HCT116 (cell line): Measurements from ENCODE around the gene CNOT2. TPM values are rescaled to one million over a fixed set of nuclear protein-coding genes. Genes with fewer than 3 reads are reported as not detected.

Source experiments
- ATAC-seq: fragments of 200-7000 bp; cut with Tn5 transposase; 2 replicates; pipeline ENCODE4 v1.9.1; 2020; ENCODE audit warnings: mild to moderate bottlenecking, moderate library complexity
- BruUV-seq: library from RNA; stranded (reverse); fragments of 400-500 nt; replicated peaks from 2 replicates; lab custom pipeline; 2021; lab: Mats Ljungman, UMichigan
- CTCF ChIA-PET: fragments of 300-600 bp; sonication (Branson Sonifier 250); formaldehyde crosslinking; loops from one replicate; lab custom pipeline; 2021; ENCODE audit warnings: antibody characterized with exemption; lab: Charles Lee
- POLR2A ChIA-PET: fragments of 300-600, 350-600 bp; sonication (Branson Sonifier 250); formaldehyde crosslinking; loops from one replicate; lab custom pipeline; 2021; ENCODE audit warnings: antibody characterized with exemption; lab: Charles Lee
- RAD21 ChIA-PET, 2 experiments: fragments of 300-600 bp; sonication (Branson Sonifier 250); formaldehyde crosslinking; loops; one replicate each; lab custom pipeline; 2023; ENCODE audit warnings: low total read pairs in 2 of 2; ENCODE audit not compliant: uncharacterized antibody in 2 of 2, unreplicated experiment in 2 of 2, low non-redundant PET in 1 of 2; lab: Charles Lee
- DNase-seq: peaks from one replicate; pipeline ENCODE4 v3.0.0-alpha.2; 2010; ENCODE audit warnings: low read depth, low spot score
- H2AFZ ChIP-seq: fragments of 200-600 bp; shearing (Covaris generic), sonication (generic); 2 replicates; pipeline ENCODE4 v1.6.1; 2017; ENCODE audit warnings: low read depth, mixed run types, mixed read lengths, antibody characterized with exemption, low read length; ENCODE audit not compliant: poor library complexity, severe bottlenecking
- H3K27ac ChIP-seq: 2 replicates; pipeline ENCODE4 v1.5.1; 2012; ENCODE audit warnings: low read depth, low read length
- H3K27me3 ChIP-seq: fragments of 200-600 bp; sonication (generic); 2 replicates; pipeline ENCODE4 v1.6.1; 2016; ENCODE audit warnings: mixed run types, low read length, mixed read lengths; ENCODE audit not compliant: insufficient read depth
- H3K36me3 ChIP-seq, 2 experiments: fragments of 200-500 bp in 1 of 2; fragments of 200-600 bp in 1 of 2; sonication (Bioruptor generic) in 1 of 2; sonication (generic) in 1 of 2; 2 replicates each; pipeline versions ENCODE4 v1.5.1 to v1.6.1; 2014 to 2016; ENCODE audit warnings: low read length in 2 of 2, inconsistent platforms in 1 of 2, mixed read lengths in 1 of 2, mixed run types in 1 of 2; ENCODE audit not compliant: insufficient read depth in 2 of 2, control insufficient read depth in 1 of 2
- H3K4me1 ChIP-seq, 2 experiments: fragments of 200-600 bp in 1 of 2; sonication (generic) in 1 of 2; 2 replicates each; pipeline versions ENCODE4 v1.5.1 to v1.6.1; 2012 to 2017; ENCODE audit warnings: low read length in 2 of 2, inconsistent platforms in 1 of 2, mild to moderate bottlenecking in 1 of 2, mixed read lengths in 1 of 2, mixed run types in 1 of 2, moderate library complexity in 1 of 2; ENCODE audit not compliant: insufficient read depth in 2 of 2, control insufficient read depth in 1 of 2
- H3K4me2 ChIP-seq: fragments of 200-600 bp; sonication (generic); 2 replicates; pipeline ENCODE4 v1.6.1; 2017; ENCODE audit warnings: mixed run types, low read length, mixed read lengths
- H3K4me3 ChIP-seq, 2 experiments: fragments of 200-600 bp in 1 of 2; sonication (generic) in 1 of 2; replicated peaks in 1 of 2; 2 replicates each; pipeline ENCODE4 v1.5.1; 2011 to 2016; ENCODE audit warnings: low read length in 2 of 2, control low read depth in 1 of 2, low read depth in 1 of 2, mild to moderate bottlenecking in 1 of 2, mixed read lengths in 1 of 2, mixed run types in 1 of 2
- H3K79me2 ChIP-seq: fragments of 200-600 bp; sonication (generic); 2 replicates; pipeline ENCODE4 v1.6.1; 2017; ENCODE audit warnings: mild to moderate bottlenecking, mixed run types, low read length, moderate library complexity, mixed read lengths; ENCODE audit not compliant: insufficient read depth
- H3K9ac ChIP-seq: fragments of 200-600 bp; sonication (generic); 2 replicates; pipeline ENCODE4 v1.6.1; 2016; ENCODE audit warnings: low read length, mixed read lengths
- H3K9me2 ChIP-seq: fragments of 200-600 bp; sonication (generic), shearing (Covaris generic); 2 replicates; pipeline ENCODE4 v1.6.1; 2017; ENCODE audit warnings: mixed run types, mild to moderate bottlenecking, moderate library complexity; ENCODE audit not compliant: insufficient read depth
- H3K9me3 ChIP-seq, 2 experiments: fragments of 200-500 bp in 1 of 2; fragments of 200-600 bp in 1 of 2; sonication (Bioruptor generic) in 1 of 2; sonication (generic) in 1 of 2; 2 replicates each; pipeline ENCODE4 v1.6.1; 2014 to 2017; ENCODE audit warnings: low read length in 2 of 2, mixed read lengths in 2 of 2, inconsistent platforms in 1 of 2, low read depth in 1 of 2, mild to moderate bottlenecking in 1 of 2, mixed run types in 1 of 2, moderate library complexity in 1 of 2; ENCODE audit not compliant: control insufficient read depth in 1 of 2, insufficient read depth in 1 of 2
- H4K20me1 ChIP-seq: fragments of 200-600 bp; sonication (generic), shearing (Covaris generic); 2 replicates; pipeline ENCODE4 v1.6.1; 2017; ENCODE audit warnings: mixed run types, mild to moderate bottlenecking, moderate library complexity; ENCODE audit not compliant: insufficient read depth
- ATF3 ChIP-seq: IDR thresholded peaks from 2 replicates; pipeline ENCODE4 v1.6.1; 2012
- CEBPB ChIP-seq: IDR thresholded peaks from 2 replicates; pipeline ENCODE4 v1.6.1; 2012; ENCODE audit warnings: low read depth
- EGR1 ChIP-seq: IDR thresholded peaks from 2 replicates; pipeline ENCODE4 v1.6.1; 2012; ENCODE audit warnings: low read depth
- ELF1 ChIP-seq: IDR thresholded peaks from 2 replicates; pipeline ENCODE4 v1.6.1; 2012; ENCODE audit warnings: low read depth, borderline replicate concordance
- FOSL1 ChIP-seq: IDR thresholded peaks from 2 replicates; pipeline ENCODE4 v1.6.1; 2012; ENCODE audit warnings: low read depth
- JUND ChIP-seq: IDR thresholded peaks from 2 replicates; pipeline ENCODE4 v1.6.1; 2012
- MAX ChIP-seq: IDR thresholded peaks from 2 replicates; pipeline ENCODE4 v1.6.1; 2012
- POLR2A ChIP-seq: IDR thresholded peaks from 2 replicates; pipeline ENCODE4 v1.7.0; 2011; ENCODE audit warnings: borderline replicate concordance; ENCODE audit not compliant: insufficient read depth, insufficient read length; ENCODE audit errors: extremely low read depth
- REST ChIP-seq: IDR thresholded peaks from 2 replicates; pipeline ENCODE4 v1.6.1; 2012; ENCODE audit warnings: low read depth
- SP1 ChIP-seq: IDR thresholded peaks from 2 replicates; pipeline ENCODE4 v1.6.1; 2012; ENCODE audit warnings: low read depth
- YY1 ChIP-seq: IDR thresholded peaks from 2 replicates; pipeline ENCODE4 v1.6.1; 2011; ENCODE audit warnings: low read length, low read depth, moderate library complexity, mild to moderate bottlenecking; ENCODE audit not compliant: insufficient replicate concordance; ENCODE audit errors: extremely low read depth
- ZNF274 ChIP-seq: fragments of 200-500 bp; sonication (Bioruptor generic); IDR thresholded peaks from 2 replicates; pipeline ENCODE4 v1.6.1; 2014; ENCODE audit warnings: mild to moderate bottlenecking, low read depth, low read length, inconsistent platforms
- intact Hi-C: fragments of 100-400 bp; cut with micrococcal nuclease; formaldehyde crosslinking; loops from 2 replicates; pipeline ENCODE4 v1.10.0; 2022
- total RNA-seq: library from RNA; stranded (reverse); gene quantifications from one replicate; pipeline ENCODE4 v1.2.1, GENCODE V29; 2021; ENCODE audit not compliant: unreplicated experiment
- TF ChIP-seq, protein P1 (sequence below): IDR thresholded peaks from 2 replicates; pipeline ENCODE4 v1.6.1; 2011; ENCODE audit warnings: mild to moderate bottlenecking, low read length, moderate library complexity; ENCODE audit not compliant: insufficient replicate concordance; ENCODE audit errors: extremely low read depth

CNOT2 gene
- total RNA-seq, 1 experiment from 2014 or later = 58.7 TPM

DNA sequence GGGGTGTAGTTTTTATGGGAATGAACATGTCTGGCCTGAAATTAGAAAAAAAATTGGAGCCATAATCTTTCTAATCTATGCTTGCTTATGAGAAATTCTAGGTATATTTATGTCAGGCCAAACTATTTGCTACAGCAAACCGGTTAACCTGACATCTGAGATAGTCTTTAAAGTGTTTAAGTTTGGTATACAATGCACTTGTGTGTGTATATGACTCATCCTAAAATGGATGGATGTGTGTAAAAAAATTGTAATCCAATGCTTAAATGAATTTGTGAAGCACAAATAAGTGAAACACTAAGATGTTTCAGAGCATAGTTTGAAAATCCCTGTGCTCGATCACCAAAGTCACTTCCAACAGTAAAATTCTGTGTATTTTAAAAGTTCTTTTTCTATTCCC is 6.7 kb downstream of the CNOT2 start:
- BruUV-seq = no TSS peak
- Histone ChIP-seq H4K20me1 (peaks cover 32% of the 10 kb centered on the region), H3K4me2 (no peak overlapping the region), H2AFZ (no peak overlapping the region), H3K27me3 (no peaks in the 10 kb centered on the region), H3K4me1 (peaks cover under 1 to 3% of the 10 kb centered on the region in 2 experiments; a peak in 3 of 4 replicates), H3K36me3 (no peaks in the 10 kb centered on the region), H3K79me2 (peaks cover 98% of the 10 kb centered on the region), H3K9ac (no peak overlapping the region), H3K4me3 (no peak overlapping the region), H3K9me2 (no peaks in the 10 kb centered on the region), H3K27ac (no peak overlapping the region), H3K9me3 (no peaks in the 10 kb centered on the region)
- ChIA-PET CTCF (no interaction called here), RAD21 (no interaction called here), POLR2A (no interaction called here)
- intact Hi-C loops = no loop called here
- DNase-seq (no peak), ATAC-seq (no peak)
- TF ChIP-seq ZNF274 = no peak
- TF ChIP-seq ELF1 = no peak
- TF ChIP-seq CEBPB = no peak
- no peak for TF ChIP-seq YY1
- no peak for TF ChIP-seq MAX
- TF ChIP-seq SP1 = no peak

DNA sequence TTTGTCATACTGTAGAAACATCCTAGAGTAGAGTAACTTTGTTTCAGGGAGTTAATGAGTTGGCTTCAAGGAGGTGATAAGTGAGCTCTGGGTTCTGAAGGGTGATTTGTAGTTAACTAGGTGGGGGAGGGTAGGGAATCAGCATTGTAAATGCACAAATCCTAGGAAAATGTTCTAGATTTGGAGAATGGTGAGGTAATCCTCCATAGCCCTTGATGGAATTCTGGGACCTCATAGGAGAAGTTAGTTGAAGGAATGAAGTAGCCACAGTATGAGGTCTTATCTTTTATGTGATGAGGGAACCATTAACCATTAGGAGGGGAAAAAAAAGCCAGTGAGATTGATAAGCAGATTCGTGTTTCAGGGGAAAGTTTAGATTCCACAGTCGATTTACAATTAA is 8.0 kb downstream of the CNOT2 start:
- Histone ChIP-seq H3K9me2 (no peaks in the 10 kb centered on the region), H2AFZ (no peak overlapping the region), H3K27ac (no peak overlapping the region), H3K4me3 (no peak overlapping the region), H3K79me2 (peaks cover 97% of the 10 kb centered on the region), H3K36me3 (no peaks in the 10 kb centered on the region), H3K9ac (no peak overlapping the region), H3K9me3 (no peaks in the 10 kb centered on the region), H4K20me1 (peaks cover 20% of the 10 kb centered on the region; the same call in 1 of the 2 replicates), H3K4me2 (no peak overlapping the region), H3K4me1 (no peaks in the 10 kb centered on the region), H3K27me3 (no peaks in the 10 kb centered on the region)
- intact Hi-C loops = no loop called here
- ChIA-PET CTCF (no interaction called here), RAD21 (no interaction called here), POLR2A (no interaction called here)
- ATAC-seq (no peak), DNase-seq (no peak)
- BruUV-seq = no TSS peak
- no peak for TF ChIP-seq ATF3
- no peak for TF ChIP-seq ELF1
- TF ChIP-seq POLR2A = no peak
- no peak for TF ChIP-seq MAX
- no peak for TF ChIP-seq REST
- TF ChIP-seq, protein P1, sequence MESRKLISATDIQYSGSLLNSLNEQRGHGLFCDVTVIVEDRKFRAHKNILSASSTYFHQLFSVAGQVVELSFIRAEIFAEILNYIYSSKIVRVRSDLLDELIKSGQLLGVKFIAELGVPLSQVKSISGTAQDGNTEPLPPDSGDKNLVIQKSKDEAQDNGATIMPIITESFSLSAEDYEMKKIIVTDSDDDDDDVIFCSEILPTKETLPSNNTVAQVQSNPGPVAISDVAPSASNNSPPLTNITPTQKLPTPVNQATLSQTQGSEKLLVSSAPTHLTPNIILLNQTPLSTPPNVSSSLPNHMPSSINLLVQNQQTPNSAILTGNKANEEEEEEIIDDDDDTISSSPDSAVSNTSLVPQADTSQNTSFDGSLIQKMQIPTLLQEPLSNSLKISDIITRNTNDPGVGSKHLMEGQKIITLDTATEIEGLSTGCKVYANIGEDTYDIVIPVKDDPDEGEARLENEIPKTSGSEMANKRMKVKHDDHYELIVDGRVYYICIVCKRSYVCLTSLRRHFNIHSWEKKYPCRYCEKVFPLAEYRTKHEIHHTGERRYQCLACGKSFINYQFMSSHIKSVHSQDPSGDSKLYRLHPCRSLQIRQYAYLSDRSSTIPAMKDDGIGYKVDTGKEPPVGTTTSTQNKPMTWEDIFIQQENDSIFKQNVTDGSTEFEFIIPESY = no peak
- TF ChIP-seq SP1 = no peak
- TF ChIP-seq JUND = no peak
- TF ChIP-seq EGR1 = no peak
- no peak for TF ChIP-seq FOSL1
